Measurements from ENCODE around the gene TECR.

The TECR gene

DNA sequence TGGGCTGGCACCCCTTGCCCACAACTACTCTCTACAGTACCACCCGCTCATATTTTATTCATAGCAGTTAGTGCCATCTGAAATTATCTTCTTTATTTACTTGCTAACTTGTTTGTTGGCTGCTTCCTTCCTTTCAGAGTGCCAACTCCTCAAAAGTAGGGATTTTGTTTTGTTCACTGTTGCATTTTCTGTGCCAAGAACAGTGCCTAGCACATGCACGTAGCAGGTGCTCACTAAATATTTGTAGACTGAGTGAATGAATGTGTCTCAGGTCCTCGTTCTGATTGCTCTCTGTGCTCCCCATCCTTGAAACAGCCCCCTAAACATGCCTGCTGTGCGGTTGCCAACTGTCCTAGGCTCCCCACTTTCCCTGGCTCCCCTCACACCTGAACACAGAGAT is 35.0 kb upstream of the TECR start:
- Histone ChIP-seq H3K4me3 (peak overlapping the region; percentile 85), H3K27ac (no peak overlapping the region)
- TF ChIP-seq, protein P1, sequence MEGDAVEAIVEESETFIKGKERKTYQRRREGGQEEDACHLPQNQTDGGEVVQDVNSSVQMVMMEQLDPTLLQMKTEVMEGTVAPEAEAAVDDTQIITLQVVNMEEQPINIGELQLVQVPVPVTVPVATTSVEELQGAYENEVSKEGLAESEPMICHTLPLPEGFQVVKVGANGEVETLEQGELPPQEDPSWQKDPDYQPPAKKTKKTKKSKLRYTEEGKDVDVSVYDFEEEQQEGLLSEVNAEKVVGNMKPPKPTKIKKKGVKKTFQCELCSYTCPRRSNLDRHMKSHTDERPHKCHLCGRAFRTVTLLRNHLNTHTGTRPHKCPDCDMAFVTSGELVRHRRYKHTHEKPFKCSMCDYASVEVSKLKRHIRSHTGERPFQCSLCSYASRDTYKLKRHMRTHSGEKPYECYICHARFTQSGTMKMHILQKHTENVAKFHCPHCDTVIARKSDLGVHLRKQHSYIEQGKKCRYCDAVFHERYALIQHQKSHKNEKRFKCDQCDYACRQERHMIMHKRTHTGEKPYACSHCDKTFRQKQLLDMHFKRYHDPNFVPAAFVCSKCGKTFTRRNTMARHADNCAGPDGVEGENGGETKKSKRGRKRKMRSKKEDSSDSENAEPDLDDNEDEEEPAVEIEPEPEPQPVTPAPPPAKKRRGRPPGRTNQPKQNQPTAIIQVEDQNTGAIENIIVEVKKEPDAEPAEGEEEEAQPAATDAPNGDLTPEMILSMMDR (IDR thresholded peaks at IDR 0.05) = no peak
- DNase-seq (ENCODE audit: low spot score) = no peak

DNA sequence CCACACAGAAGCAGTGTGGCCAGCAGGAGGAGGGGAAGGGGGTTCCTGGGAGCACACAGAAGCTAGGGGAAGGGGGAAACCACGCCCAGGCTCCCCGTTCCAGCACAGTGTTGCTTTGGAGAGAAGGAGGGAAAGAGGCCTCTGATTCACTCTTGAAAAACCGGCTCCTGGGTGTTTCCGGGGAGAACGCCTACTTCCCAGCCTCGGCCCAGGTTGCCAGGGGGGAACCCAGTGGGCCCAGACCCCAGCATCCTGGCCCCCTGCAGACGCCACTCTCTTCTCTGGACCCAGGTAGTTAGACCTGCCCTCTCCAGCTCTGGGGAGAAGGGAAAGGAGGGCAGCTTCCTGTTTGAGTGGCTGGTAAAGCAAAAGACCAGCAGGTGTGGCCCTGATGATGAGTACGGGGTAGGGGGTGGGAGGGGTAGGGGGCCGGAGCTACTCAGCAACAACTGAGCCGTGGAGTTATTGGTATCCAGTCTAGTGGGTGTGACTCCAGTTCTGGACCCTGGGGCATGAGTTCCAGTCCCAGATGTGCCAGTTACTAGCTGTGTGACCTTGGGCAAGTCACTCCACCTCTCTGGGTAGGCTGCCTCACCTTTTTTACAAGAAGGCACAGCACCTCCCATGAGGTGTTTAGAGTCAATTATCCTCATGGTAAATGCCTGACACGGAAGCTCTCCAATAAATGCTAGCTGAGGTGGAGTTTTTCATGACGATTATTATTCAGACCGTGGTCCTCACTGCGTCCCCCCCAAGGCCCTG is 34.3 kb upstream of the TECR start:
- TF ChIP-seq, protein P1 (IDR thresholded peaks at IDR 0.05) = no peak
- peak overlapping the region; percentile 35 to 79 for H3K27ac ChIP-seq
- DNase-seq (ENCODE audit: low spot score) = no peak

DNA sequence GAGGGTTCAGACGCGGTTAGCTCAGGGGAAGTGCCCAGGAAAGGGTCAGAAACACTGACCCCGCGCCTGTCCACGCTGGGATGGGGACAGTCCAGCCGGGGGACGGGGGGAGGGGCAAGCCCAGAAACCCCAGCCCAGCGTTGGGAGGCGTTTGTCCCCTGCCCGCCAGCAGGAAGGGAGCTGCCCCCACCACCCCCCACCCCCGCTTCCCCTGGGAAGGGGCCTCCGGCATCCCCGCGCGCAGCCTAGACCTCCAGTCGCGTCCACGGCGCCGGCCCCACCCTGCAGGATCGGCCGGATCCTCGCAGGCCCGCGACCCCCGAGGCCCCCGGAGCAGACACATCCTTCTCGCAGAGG is 33.7 kb upstream of the TECR start:
- TF ChIP-seq, protein P1 (IDR thresholded peaks at IDR 0.05) = no peak
- no peak for DNase-seq (ENCODE audit: low spot score)
- Histone ChIP-seq H3K4me3 (peak overlapping the region; percentile 85), H3K27ac (peak overlapping the region; percentile 35 to 79)

More for the DNA sequence above, 34.3 kb upstream of the TECR start:
- peak overlapping the region; percentile 85 for H3K4me3 ChIP-seq

DNA sequence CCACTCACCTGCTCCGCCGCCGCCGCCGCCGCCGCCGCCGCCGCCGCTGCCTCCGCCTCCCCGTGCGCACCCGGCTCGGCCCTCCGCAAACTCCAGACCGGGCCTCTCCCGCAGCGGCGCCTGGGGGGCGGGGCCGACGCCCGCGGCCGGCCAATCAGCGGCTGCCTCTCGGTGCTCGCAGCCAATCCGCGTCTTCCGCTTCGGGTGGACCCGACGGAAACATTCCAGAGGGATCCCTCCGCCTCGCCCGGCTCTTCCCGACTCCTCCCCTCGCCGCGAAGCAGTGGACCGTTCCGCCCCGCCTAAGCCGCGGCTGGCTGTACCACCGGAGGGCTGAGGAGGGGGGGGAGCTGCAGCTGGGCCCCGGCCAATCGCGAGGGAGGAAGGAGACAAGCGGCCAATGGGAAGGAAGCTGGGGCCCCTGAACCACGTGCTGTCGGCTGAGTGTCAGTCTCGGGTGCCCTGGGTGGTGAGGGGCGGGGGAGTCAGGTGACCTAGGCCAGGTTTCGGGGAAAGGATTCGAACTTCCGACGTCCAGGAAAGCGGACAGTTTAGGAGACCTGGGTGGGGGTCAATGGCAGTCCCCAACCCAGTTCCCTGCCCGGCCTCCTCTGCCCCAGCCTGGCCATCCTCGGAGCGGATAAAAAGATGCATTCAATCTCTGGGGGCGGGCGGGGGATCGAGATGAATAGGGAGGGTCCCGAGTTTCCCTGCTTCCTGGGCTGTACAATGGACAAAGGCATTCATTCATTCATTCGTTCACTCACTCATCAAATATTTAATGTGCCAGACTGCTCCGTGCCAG is 33.2 kb upstream of the TECR start, which contains the start of gene GIPC1:
Gene GIPC1 (minus strand): TSS at position 99 of the 805 bp plus-strand sequence. CDS start 13,151 bp downstream, outside the sequence.
- peak; percentile 98 for DNase-seq (ENCODE audit: low spot score)
- Histone ChIP-seq H3K4me3 (peak within 1 kb of the TSS; percentile 85), H3K27ac (peak within 1 kb of the TSS; percentile 35 to 79)
- TF ChIP-seq, protein P1 (IDR thresholded peaks at IDR 0.05) = no peak

DNA sequence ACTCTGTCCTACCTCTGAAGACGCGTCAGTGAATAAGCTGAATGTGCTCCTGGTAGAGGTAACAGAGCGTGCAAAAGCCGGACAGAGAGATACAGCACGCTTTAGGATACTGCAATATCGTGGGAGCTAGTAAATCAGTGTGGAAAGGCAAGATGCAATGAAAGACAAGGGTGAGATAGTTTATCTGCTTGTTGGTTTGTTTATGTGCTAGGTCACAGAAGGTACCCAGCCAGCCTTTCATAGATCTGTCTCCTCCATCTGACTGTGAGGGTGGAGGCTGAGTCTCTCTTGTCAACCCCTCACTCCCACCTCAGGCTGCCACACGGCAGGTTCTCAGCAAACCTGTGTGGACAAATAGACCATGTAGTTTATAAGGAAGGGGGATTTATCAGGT is 32.6 kb upstream of the TECR start:
- no peak for DNase-seq (ENCODE audit: low spot score)

DNA sequence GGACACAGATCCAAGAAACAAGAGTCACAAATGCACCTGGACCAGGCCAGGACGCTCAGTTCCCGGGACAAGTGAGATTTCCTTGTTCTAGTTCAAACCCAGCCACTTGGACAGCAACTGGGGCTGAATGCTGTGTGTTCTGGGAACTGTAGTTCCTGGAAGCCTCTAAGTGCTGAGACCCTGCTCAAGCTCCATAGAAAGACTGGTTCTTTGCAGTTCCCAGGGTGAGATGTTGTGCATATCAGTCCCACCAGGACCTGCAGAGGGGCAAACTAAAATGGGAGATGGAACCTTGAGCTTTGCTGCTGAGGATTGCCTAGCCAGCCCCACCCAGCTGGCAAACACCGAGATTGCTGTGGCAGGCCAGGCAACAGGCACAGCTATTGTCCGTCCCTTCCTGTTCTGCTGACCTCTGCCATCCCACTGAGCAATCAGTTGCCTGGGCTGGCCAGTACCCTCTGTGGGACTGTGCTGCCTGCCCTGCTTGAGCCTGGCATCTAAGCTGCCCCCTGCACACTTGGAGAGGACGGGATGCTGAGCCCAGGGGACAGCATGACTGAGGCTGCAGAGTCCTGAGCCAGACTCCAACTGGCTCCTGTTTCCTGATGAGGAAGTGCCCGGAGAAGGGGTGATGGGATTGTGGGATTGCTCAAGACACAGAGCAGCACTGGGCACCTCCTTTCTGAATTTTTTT is 32.0 kb upstream of the TECR start:
- no peak overlapping the region for H3K4me3 ChIP-seq
- TF ChIP-seq, protein P1 (IDR thresholded peaks at IDR 0.05) = no peak
- DNase-seq (ENCODE audit: low spot score) = no peak
- H3K27ac ChIP-seq = peak overlapping the region in 1 of 2 donors; percentile 79

More for the DNA sequence above, 32.6 kb upstream of the TECR start:
- Histone ChIP-seq H3K4me3 (peak overlapping the region; percentile 85), H3K27ac (peak overlapping the region; percentile 33 to 79)
- TF ChIP-seq, protein P1 (IDR thresholded peaks at IDR 0.05) = no peak

Data from coronary artery (tissue), 2 donors.